ENCODE measurements around the gene NBEAL1.

Gene NBEAL1

GRCh38 chr2:203071148-203071547 lies 56.5 kb downstream of the NBEAL1 start:
- no peaks in the 10 kb centered on the region for H3K27me3 ChIP-seq (ENCODE audit: insufficient read depth, low read length, poor library complexity, severe bottlenecking)
- H4K20me1 ChIP-seq (ENCODE audit: insufficient read depth, low read length, poor library complexity, severe bottlenecking), result no peaks in the 10 kb centered on the region
- no peak overlapping the region for H2AFZ ChIP-seq (ENCODE audit: low read length)
- H3K9me2 ChIP-seq (replicated peaks; ENCODE audit: low read depth, low read length), result no peaks in the 10 kb centered on the region
- H3K9ac ChIP-seq (ENCODE audit: low read depth, low read length, poor library complexity, severe bottlenecking), result no peak overlapping the region
- H3K36me3 ChIP-seq (ENCODE audit: insufficient read depth, low read length), result no peaks in the 10 kb centered on the region
- peaks cover 18% of the 10 kb centered on the region for H3K4me1 ChIP-seq (ENCODE audit: insufficient read depth, low read length, poor library complexity, severe bottlenecking)
- H3K79me2 ChIP-seq (ENCODE audit: insufficient read depth, low read length), result no peaks in the 10 kb centered on the region
- H3K4me2 ChIP-seq (ENCODE audit: low read depth, low read length, poor library complexity, severe bottlenecking), result peak overlapping the region; percentile 28
- H3F3A ChIP-seq (ENCODE audit: low read depth), result no peaks in the 10 kb centered on the region
- no peaks in the 10 kb centered on the region; the same call in 1 of the 2 replicates for H3K9me3 ChIP-seq (ENCODE audit: insufficient read depth, low read depth, low read length)
- TF ChIP-seq CTCF (conservative IDR thresholded peaks at IDR 0.05; ENCODE audit: low read length) (no peak), EZH2phosphoT487 (IDR thresholded peaks at IDR 0.05; ENCODE audit: borderline replicate concordance) (no peak)
- no peak overlapping the region for H3K4me3 ChIP-seq (ENCODE audit: low read length, poor library complexity, severe bottlenecking)

- H3K9ac ChIP-seq (ENCODE audit: low read depth, low read length, poor library complexity, severe bottlenecking), result no peak overlapping the region
- no peaks in the 10 kb centered on the region for H3K79me2 ChIP-seq (ENCODE audit: insufficient read depth, low read length)
- H2AFZ ChIP-seq (ENCODE audit: low read length), result no peak overlapping the region
- no peaks in the 10 kb centered on the region for H3F3A ChIP-seq (ENCODE audit: low read depth)
- H4K20me1 ChIP-seq (ENCODE audit: insufficient read depth, low read length, poor library complexity, severe bottlenecking), result no peaks in the 10 kb centered on the region
- H3K27me3 ChIP-seq (ENCODE audit: insufficient read depth, low read length, poor library complexity, severe bottlenecking), result no peaks in the 10 kb centered on the region
- no peak overlapping the region for H3K4me2 ChIP-seq (ENCODE audit: low read depth, low read length, poor library complexity, severe bottlenecking)
- no peaks in the 10 kb centered on the region; the same call in 1 of the 2 replicates for H3K9me3 ChIP-seq (ENCODE audit: insufficient read depth, low read depth, low read length)
- H3K4me1 ChIP-seq (ENCODE audit: insufficient read depth, low read length, poor library complexity, severe bottlenecking), result peaks cover 18% of the 10 kb centered on the region
- TF ChIP-seq EZH2phosphoT487 (IDR thresholded peaks at IDR 0.05; ENCODE audit: borderline replicate concordance), result no peak
- no peak for TF ChIP-seq CTCF (conservative IDR thresholded peaks at IDR 0.05; ENCODE audit: low read length)
- no peaks in the 10 kb centered on the region for H3K36me3 ChIP-seq (ENCODE audit: insufficient read depth, low read length)
- H3K4me3 ChIP-seq (ENCODE audit: low read length, poor library complexity, severe bottlenecking), result no peak overlapping the region
- no peaks in the 10 kb centered on the region for H3K9me2 ChIP-seq (replicated peaks; ENCODE audit: low read depth, low read length)
These were observed 57.7 kb downstream of the NBEAL1 start for GRCh38 chr2:203072371-203072770.

- Histone ChIP-seq H3K27me3 (ENCODE audit: insufficient read depth, low read length, poor library complexity, severe bottlenecking) (no peaks in the 10 kb centered on the region), H2AFZ (ENCODE audit: low read length) (no peak overlapping the region), H3K4me3 (ENCODE audit: low read length, poor library complexity, severe bottlenecking) (no peak overlapping the region), H3K79me2 (ENCODE audit: insufficient read depth, low read length) (no peaks in the 10 kb centered on the region), H3K4me1 (ENCODE audit: insufficient read depth, low read length, poor library complexity, severe bottlenecking) (no peaks in the 10 kb centered on the region), H3K9me3 (ENCODE audit: insufficient read depth, low read depth, low read length) (no peaks in the 10 kb centered on the region; the same call in 1 of the 2 replicates), H4K20me1 (ENCODE audit: insufficient read depth, low read length, poor library complexity, severe bottlenecking) (no peaks in the 10 kb centered on the region), H3K4me2 (ENCODE audit: low read depth, low read length, poor library complexity, severe bottlenecking) (no peak overlapping the region), H3F3A (ENCODE audit: low read depth) (no peaks in the 10 kb centered on the region), H3K36me3 (ENCODE audit: insufficient read depth, low read length) (no peaks in the 10 kb centered on the region), H3K9ac (ENCODE audit: low read depth, low read length, poor library complexity, severe bottlenecking) (no peak overlapping the region), H3K9me2 (replicated peaks; ENCODE audit: low read depth, low read length) (no peaks in the 10 kb centered on the region)
- TF ChIP-seq CTCF (conservative IDR thresholded peaks at IDR 0.05; ENCODE audit: low read length) (no peak), EZH2phosphoT487 (IDR thresholded peaks at IDR 0.05; ENCODE audit: borderline replicate concordance) (no peak)
These were observed 62.8 kb downstream of the NBEAL1 start for GRCh38 chr2:203077451-203077850.
